ENCODE results near the gene C21orf58. TPM values are rescaled to one million over a fixed set of nuclear protein-coding genes. Genes with fewer than 3 reads are reported as not detected.

The C21orf58 gene
- total RNA-seq, 1 experiment from 2014 or later = 10.8 TPM

DNA sequence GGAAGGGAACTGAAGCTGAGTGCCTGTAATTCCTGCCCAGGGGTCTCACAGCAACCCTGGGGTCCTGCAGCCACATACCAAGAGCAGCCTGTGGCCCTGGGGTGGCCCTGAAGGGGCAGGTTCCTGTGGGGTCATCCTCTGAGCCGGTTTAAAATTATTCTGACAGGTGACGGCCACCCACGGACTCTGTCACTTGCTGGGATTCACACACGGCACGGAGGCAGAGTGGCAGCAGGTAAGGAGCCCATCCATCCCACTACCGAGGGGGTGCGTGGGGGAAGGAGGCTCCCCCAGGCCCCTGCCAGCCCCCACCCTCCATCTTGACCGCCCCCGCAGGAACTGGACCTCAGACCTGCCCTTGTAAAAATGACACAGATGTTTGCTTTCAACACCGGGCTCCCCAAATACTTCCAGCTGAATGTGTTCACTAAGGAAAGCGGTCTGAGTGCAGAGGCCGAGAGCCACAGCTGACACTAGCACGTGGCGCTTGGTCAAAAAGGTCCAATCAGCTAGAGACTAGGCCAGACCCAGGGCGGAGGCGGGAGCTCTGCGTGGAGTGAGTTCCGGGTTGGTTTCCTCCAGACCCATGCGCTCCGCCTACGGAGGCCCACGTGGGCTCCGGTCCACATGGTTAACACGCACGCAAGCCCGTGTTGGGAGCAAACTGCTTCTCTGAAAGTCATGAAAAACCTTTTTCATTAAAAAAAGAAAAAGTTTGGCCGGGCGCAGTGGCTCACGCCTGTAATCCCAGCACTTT lies 27.5 kb downstream of the C21orf58 start:
- POLR2A ChIA-PET = no interaction called here

More for the DNA sequence above, 27.5 kb downstream of the C21orf58 start:
- intact Hi-C loops (cut with micrococcal nuclease) = no loop called here
- TF ChIP-seq EZH2phosphoT487 (IDR thresholded peaks at IDR 0.05; ENCODE audit: borderline replicate concordance) = no peak
- no peak for TF ChIP-seq POLR2A (IDR thresholded peaks at IDR 0.05; ENCODE audit: borderline replicate concordance, extremely low read depth, insufficient read depth, insufficient read length)
- no peak for TF ChIP-seq CBX3 (IDR thresholded peaks at IDR 0.05; ENCODE audit: low read depth)
- no peak for TF ChIP-seq ZNF274 (IDR thresholded peaks at IDR 0.05; ENCODE audit: low read depth, low read length)
- TF ChIP-seq, protein P1, sequence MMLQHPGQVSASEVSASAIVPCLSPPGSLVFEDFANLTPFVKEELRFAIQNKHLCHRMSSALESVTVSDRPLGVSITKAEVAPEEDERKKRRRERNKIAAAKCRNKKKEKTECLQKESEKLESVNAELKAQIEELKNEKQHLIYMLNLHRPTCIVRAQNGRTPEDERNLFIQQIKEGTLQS (IDR thresholded peaks at IDR 0.05) = no peak
- TF ChIP-seq CEBPB (IDR thresholded peaks at IDR 0.05; ENCODE audit: low read depth) = no peak
- TF ChIP-seq EGR1 (IDR thresholded peaks at IDR 0.05; ENCODE audit: low read depth) = no peak
- TF ChIP-seq POLR2AphosphoS5 (IDR thresholded peaks at IDR 0.05; ENCODE audit: low read depth, low read length) = no peak
- no peak for TF ChIP-seq JUND (IDR thresholded peaks at IDR 0.05)
- TF ChIP-seq RAD21 (IDR thresholded peaks at IDR 0.05; ENCODE audit: low read depth) = no peak
- TF ChIP-seq, protein P2, sequence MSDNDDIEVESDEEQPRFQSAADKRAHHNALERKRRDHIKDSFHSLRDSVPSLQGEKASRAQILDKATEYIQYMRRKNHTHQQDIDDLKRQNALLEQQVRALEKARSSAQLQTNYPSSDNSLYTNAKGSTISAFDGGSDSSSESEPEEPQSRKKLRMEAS (IDR thresholded peaks at IDR 0.05) = no peak
- no peak for TF ChIP-seq EZH2 (IDR thresholded peaks at IDR 0.05)
- TF ChIP-seq ZFX (IDR thresholded peaks at IDR 0.05) = no peak
- no peak for TF ChIP-seq TCF7L2 (IDR thresholded peaks at IDR 0.05; ENCODE audit: borderline replicate concordance, extremely low read depth, insufficient read depth, insufficient read length)
- TF ChIP-seq SRF (IDR thresholded peaks at IDR 0.05; ENCODE audit: low read depth) = no peak
- TF ChIP-seq SP1 (IDR thresholded peaks at IDR 0.05; ENCODE audit: low read depth) = no peak
- TF ChIP-seq, protein P3, sequence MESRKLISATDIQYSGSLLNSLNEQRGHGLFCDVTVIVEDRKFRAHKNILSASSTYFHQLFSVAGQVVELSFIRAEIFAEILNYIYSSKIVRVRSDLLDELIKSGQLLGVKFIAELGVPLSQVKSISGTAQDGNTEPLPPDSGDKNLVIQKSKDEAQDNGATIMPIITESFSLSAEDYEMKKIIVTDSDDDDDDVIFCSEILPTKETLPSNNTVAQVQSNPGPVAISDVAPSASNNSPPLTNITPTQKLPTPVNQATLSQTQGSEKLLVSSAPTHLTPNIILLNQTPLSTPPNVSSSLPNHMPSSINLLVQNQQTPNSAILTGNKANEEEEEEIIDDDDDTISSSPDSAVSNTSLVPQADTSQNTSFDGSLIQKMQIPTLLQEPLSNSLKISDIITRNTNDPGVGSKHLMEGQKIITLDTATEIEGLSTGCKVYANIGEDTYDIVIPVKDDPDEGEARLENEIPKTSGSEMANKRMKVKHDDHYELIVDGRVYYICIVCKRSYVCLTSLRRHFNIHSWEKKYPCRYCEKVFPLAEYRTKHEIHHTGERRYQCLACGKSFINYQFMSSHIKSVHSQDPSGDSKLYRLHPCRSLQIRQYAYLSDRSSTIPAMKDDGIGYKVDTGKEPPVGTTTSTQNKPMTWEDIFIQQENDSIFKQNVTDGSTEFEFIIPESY (IDR thresholded peaks at IDR 0.05; ENCODE audit: extremely low read depth, insufficient replicate concordance, low read length) = no peak
- no peak for TF ChIP-seq YY1 (IDR thresholded peaks at IDR 0.05; ENCODE audit: extremely low read depth, insufficient replicate concordance, low read depth, low read length)
- Histone ChIP-seq H3K9me3 (ENCODE audit: control insufficient read depth in 1 of 2, insufficient read depth in 1 of 2, low read depth in 1 of 2, low read length in 2 of 2) (no peaks in the 10 kb centered on the region), H3K4me1 (ENCODE audit: control insufficient read depth in 1 of 2, insufficient read depth in 2 of 2, low read length in 2 of 2) (no peaks in the 10 kb centered on the region), H3K4me3 (replicated peaks in 1 of 2; ENCODE audit: low read depth in 1 of 2, low read length in 2 of 2) (no peak overlapping the region), H3K4me2 (ENCODE audit: low read length) (no peak overlapping the region), H3K27ac (ENCODE audit: low read depth, low read length) (no peak overlapping the region), H3K36me3 (ENCODE audit: control insufficient read depth in 1 of 2, insufficient read depth in 2 of 2, low read length in 2 of 2) (peaks cover 2 to 10% of the 10 kb centered on the region in 2 experiments; a peak in 2 of 4 replicates), H3K27me3 (ENCODE audit: insufficient read depth, low read length) (no peaks in the 10 kb centered on the region), H4K20me1 (ENCODE audit: insufficient read depth) (no peaks in the 10 kb centered on the region), H2AFZ (ENCODE audit: low read depth, low read length, poor library complexity, severe bottlenecking) (no peak overlapping the region), H3K79me2 (ENCODE audit: insufficient read depth, low read length) (no peaks in the 10 kb centered on the region), H3K9me2 (ENCODE audit: insufficient read depth) (no peaks in the 10 kb centered on the region), H3K9ac (ENCODE audit: low read length) (no peak overlapping the region)
- RAD21 ChIA-PET (ENCODE audit: low non-redundant PET in 1 of 2, low total read pairs in 2 of 2, uncharacterized antibody in 2 of 2, unreplicated experiment in 2 of 2) = no interaction called here
- no TSS peak for BruUV-seq (replicated peaks)
- DNase-seq (ENCODE audit: low read depth, low spot score) (no peak), ATAC-seq (no peak)
- CTCF ChIA-PET = no interaction called here
